GM10266 (cell line): ENCODE results near the gene CDC20B.

Experiments used
- DNase-seq: peaks from one replicate; pipeline ENCODE4 v3.0.0; 2012; ENCODE audit errors: extremely low spot score
- TF ChIP-seq, protein P1 (sequence below): IDR thresholded peaks from 2 replicates; pipeline ENCODE4 v1.5.1; 2012; ENCODE audit warnings: mild to moderate bottlenecking, low read depth; ENCODE audit not compliant: control insufficient read depth, insufficient read depth; ENCODE audit errors: missing control alignments

The CDC20B gene

DNA sequence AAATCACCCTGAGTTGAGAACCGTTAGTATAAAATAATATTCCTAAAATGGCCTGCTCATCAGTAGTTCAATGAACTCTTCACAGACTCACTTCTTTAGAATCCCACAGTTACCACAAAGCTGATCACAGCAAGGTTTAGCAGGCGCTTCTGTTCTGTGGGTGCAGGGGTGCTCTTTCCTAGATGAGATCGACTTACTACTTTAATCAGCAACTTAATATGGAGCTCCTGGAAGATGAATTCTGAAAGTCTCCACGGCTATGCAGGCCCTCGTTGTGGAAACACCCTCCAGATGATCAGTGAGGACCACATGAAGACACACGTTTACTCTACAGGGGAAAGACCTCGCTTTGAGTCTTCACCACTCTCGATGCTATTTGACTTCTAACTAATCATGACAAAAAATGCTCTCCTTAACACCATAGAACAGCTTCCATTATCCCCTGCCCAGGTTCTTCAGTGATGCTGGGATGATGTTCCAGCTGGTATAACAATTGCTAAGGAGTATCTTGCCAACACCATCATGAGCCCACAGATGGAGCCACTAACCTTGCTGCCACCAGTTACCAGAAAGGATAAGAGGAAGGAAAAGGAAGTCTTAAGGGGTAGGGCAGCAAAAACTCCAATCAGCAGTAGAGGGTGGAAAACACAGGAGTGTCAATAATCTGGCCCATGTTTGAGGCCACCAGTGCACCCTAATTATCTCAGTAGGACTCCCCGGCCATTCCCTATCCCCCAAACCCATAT is 30.9 kb downstream of the CDC20B start:
- TF ChIP-seq, protein P1, sequence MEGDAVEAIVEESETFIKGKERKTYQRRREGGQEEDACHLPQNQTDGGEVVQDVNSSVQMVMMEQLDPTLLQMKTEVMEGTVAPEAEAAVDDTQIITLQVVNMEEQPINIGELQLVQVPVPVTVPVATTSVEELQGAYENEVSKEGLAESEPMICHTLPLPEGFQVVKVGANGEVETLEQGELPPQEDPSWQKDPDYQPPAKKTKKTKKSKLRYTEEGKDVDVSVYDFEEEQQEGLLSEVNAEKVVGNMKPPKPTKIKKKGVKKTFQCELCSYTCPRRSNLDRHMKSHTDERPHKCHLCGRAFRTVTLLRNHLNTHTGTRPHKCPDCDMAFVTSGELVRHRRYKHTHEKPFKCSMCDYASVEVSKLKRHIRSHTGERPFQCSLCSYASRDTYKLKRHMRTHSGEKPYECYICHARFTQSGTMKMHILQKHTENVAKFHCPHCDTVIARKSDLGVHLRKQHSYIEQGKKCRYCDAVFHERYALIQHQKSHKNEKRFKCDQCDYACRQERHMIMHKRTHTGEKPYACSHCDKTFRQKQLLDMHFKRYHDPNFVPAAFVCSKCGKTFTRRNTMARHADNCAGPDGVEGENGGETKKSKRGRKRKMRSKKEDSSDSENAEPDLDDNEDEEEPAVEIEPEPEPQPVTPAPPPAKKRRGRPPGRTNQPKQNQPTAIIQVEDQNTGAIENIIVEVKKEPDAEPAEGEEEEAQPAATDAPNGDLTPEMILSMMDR, result no peak
- no peak for DNase-seq

DNA sequence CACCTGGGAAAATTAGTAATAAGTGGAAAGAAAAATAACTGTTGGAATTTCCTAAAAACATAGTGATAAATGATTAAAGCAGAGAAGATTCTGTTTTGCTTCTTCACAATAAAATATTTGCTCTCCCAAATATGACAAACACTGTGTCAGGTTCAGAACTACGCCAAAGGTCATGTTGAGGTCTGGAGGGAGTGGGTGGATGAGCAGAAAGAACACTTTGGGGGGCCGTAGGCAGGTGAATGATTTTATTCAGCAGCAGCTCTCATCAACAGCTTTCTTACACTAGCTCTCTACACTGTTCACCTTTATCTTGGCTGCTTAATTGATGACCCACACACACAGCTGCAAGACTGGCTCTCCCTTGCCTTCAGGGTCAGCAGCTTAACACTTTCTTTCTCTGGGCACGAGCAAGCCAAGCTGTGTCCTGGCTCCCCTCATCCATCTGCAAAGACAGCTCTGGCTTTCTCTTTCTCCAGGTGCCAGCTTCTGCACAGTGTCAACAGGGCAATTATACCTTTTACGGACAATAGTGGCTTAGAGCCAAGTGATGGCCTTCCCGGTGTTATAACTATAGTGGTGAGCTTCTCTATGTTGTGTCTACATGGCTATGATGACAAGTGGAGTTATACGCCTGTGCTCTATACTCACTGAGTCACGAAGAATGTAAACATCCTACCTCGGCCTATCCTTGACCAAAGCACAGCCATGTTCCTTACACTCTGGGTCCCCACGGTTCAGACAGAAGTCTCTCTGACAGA is 31.9 kb downstream of the CDC20B start:
- TF ChIP-seq, protein P1, result no peak
- DNase-seq, result no peak

DNA sequence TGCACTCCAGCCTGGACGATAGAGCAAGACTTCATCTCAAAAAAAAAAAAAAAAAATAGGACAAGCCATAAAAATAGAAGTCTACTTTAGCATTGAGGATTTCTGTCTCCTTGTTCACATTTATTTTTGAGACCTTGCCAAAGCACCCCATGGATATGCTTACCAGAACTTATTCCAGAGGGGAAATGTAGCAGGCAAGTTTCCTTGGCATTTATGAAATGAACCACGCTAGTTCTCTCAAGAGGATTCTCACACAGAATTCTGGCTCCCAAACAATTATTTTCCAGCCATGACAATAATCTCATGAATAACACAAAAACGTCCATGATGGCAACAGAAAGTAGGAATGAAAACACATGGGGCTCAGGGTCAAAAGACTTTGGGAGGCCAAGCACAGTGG is 36.5 kb downstream of the CDC20B start:
- no peak for DNase-seq
- TF ChIP-seq, protein P1, result no peak

DNA sequence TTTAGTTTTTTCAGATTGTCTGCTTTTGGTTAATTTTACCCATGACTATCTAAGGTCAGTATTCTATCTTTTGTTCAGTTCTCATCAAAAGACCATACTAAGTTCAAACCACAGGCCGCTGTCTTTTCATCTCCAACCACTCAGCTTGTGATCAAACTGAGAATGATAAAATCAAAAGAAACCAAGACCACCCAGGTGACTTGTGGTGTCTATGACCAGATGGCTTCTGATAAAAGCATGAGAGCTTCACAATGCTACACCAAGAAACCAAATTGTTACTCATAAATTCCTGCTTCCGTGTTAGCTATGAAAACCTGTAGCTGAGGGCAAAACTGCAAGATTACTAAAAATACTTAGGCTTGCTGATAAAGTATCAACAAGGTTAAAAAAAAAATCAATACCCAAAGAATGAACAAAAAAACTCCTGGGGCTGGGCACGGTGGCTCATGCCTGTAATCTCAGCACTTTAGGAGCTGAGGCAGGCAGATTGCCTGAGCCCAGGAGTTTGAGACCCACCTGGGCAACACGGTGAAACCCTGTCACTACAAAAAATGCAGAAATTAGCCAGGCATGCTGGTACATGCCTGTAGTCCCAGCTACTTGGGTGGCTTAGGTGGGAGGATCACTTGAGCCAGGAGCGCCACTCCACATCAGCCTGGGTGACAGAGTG is 38.8 kb downstream of the CDC20B start:
- TF ChIP-seq, protein P1, result no peak
- DNase-seq, result no peak

DNA sequence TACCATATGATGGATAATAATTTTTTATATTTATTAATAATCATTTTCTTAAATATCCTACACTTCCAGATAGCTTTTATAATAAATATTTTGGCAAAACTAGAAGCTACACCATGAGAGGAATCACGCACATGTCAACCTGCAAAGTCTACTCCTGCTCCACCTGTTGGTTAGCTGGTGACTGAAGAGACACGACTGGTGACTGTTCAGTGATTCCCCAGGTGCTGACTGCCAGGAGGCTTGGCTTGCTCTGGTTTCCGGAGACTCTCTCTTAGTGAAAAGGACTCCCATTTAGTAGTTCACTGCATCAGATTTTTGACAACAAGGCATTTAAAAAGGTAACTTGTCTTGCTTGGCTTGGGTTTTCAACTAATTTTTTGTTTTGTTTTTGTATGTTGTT is 49.6 kb downstream of the CDC20B start:
- no peak for DNase-seq

DNA sequence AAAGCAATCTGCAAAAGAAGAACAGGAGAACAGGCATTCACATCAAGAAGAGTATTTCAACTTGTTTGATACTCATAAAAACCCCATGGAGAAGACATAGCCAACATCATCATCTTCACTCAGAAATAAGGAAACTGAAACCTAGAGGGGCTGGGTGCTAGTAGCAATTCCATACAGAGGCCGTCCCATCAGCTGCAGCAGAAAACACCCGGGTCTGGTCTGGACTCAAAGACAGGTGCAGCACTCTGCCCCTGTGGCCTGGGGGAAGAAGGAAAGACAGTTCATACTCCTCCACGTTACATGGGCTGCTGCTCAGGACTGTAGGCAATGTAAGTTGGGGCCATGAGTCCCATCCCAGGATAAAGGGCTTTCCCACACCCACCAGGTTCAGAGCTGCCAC is 58.9 kb downstream of the CDC20B start:
- DNase-seq, result no peak
- TF ChIP-seq, protein P1, result no peak

More for the DNA sequence above, 49.6 kb downstream of the CDC20B start:
- TF ChIP-seq, protein P1, result no peak
